IPS-NIHi11 (cell line): ENCODE results near the gene POLR2B.
"Not testable (repeated sequence)": the region's sequence is repeated elsewhere in the genome, so short reads cannot be mapped to it uniquely, and the experiment has no call there.

Experiments
- DNase-seq: peaks from one replicate; pipeline ENCODE4 v3.0.0; 2012; ENCODE audit warnings: mixed read lengths, low spot score

Gene POLR2B

GRCh38 chr4:57053508-57053907, 74.8 kb downstream of the POLR2B start:
- no peak for DNase-seq

- DNase-seq = peak; percentile 21
Measured at GRCh38 chr4:57055886-57056285, 77.2 kb downstream of the POLR2B start.

- DNase-seq = no peak
Measured at GRCh38 chr4:57059890-57060716, 81.4 kb downstream of the POLR2B start.

GRCh38 chr4:57060717-57061067, 82.0 kb downstream of the POLR2B start:
- DNase-seq = not testable (repeated sequence)

GRCh38 chr4:57061395-57061794, 82.7 kb downstream of the POLR2B start:
- DNase-seq = no peak

- no peak for DNase-seq
Measured at GRCh38 chr4:57063518-57063917, 84.8 kb downstream of the POLR2B start.

- no peak for DNase-seq
Measured at GRCh38 chr4:57064120-57064519, 85.4 kb downstream of the POLR2B start.

GRCh38 chr4:57064811-57065711, 86.4 kb downstream of the POLR2B start:
- no peak for DNase-seq

GRCh38 chr4:57065730-57066482, 87.2 kb downstream of the POLR2B start:
- DNase-seq = no peak

- no peak for DNase-seq
Measured at GRCh38 chr4:57068237-57068981, 89.7 kb downstream of the POLR2B start.

- DNase-seq = no peak
Measured at GRCh38 chr4:57070461-57070860, 91.8 kb downstream of the POLR2B start.

- no peak for DNase-seq
Measured at GRCh38 chr4:57071326-57071725, 92.6 kb downstream of the POLR2B start.

- no peak for DNase-seq
Measured at GRCh38 chr4:57073559-57073958, 94.9 kb downstream of the POLR2B start.

GRCh38 chr4:57074744-57075143, 96.0 kb downstream of the POLR2B start:
- no peak for DNase-seq

- DNase-seq = no peak
Measured at GRCh38 chr4:57075367-57075766, 96.7 kb downstream of the POLR2B start.

- no peak for DNase-seq
Measured at GRCh38 chr4:57076646-57077045, 98.0 kb downstream of the POLR2B start.

GRCh38 chr4:57077550-57078343, 99.1 kb downstream of the POLR2B start:
- peak; percentile 32 for DNase-seq

- DNase-seq = peak; percentile 64
Measured at GRCh38 chr4:57078685-57079521, 100.2 kb downstream of the POLR2B start.
